ENCODE data around the gene ZNF710. TPM values are rescaled to one million over a fixed set of nuclear protein-coding genes. Genes with fewer than 3 reads are reported as not detected.

The ZNF710 gene
- total RNA-seq, 1 donor from 2014 or later, result 47.9 TPM

GRCh38 chr15:90074023-90074422 lies 72.9 kb downstream of the ZNF710 start:
- H3K9me3 ChIP-seq, result no peaks in the 10 kb centered on the region
- peaks cover 39% of the 10 kb centered on the region for H3K36me3 ChIP-seq
- peak; percentile 35 for ATAC-seq
- H3K4me3 ChIP-seq, result no peak overlapping the region
- H3K27ac ChIP-seq, result no peak overlapping the region
- H3K27me3 ChIP-seq, result no peaks in the 10 kb centered on the region
- no peak for TF ChIP-seq CTCF (IDR thresholded peaks at IDR 0.05)
- peaks cover 15% of the 10 kb centered on the region for H3K4me1 ChIP-seq
- intact Hi-C loops (cut with DNase I), result loop anchor here (5.0 kb wide), 1 partner anchor 162 kb away; the partner anchor contains the start of gene ARPIN
- DNase-seq, result peak; percentile 63

GRCh38 chr15:90074916-90075315 lies 73.8 kb downstream of the ZNF710 start:
- Histone ChIP-seq H3K9me3 (no peaks in the 10 kb centered on the region), H3K4me3 (no peak overlapping the region), H3K27ac (peak overlapping the region; percentile 13), H3K27me3 (no peaks in the 10 kb centered on the region), H3K4me1 (peaks cover 15% of the 10 kb centered on the region), H3K36me3 (peaks cover 48% of the 10 kb centered on the region)
- intact Hi-C loops (cut with DNase I), result loop anchor here (5.0 kb wide), 1 partner anchor 163 kb away; the partner anchor contains the start of gene ARPIN
- DNase-seq (no peak), ATAC-seq (no peak)
- no peak for TF ChIP-seq CTCF (IDR thresholded peaks at IDR 0.05)

GRCh38 chr15:90075420-90076289 lies 74.5 kb downstream of the ZNF710 start:
- intact Hi-C loops (cut with DNase I), result no loop called here
- ATAC-seq (peak; percentile 43), DNase-seq (no peak)
- TF ChIP-seq CTCF (IDR thresholded peaks at IDR 0.05), result no peak
- H3K4me3 ChIP-seq, result no peak overlapping the region
- H3K27ac ChIP-seq, result peak overlapping the region; percentile 13
- peaks cover 55% of the 10 kb centered on the region for H3K36me3 ChIP-seq
- H3K9me3 ChIP-seq, result no peaks in the 10 kb centered on the region
- no peaks in the 10 kb centered on the region for H3K27me3 ChIP-seq
- peaks cover 11% of the 10 kb centered on the region for H3K4me1 ChIP-seq

- TF ChIP-seq CTCF (IDR thresholded peaks at IDR 0.05), result no peak
- DNase-seq, result no peak
- intact Hi-C loops (cut with DNase I), result no loop called here
- Histone ChIP-seq H3K4me3 (no peak overlapping the region), H3K27ac (no peak overlapping the region), H3K9me3 (no peaks in the 10 kb centered on the region), H3K36me3 (peaks cover 59% of the 10 kb centered on the region), H3K4me1 (peaks cover under 1% of the 10 kb centered on the region), H3K27me3 (no peaks in the 10 kb centered on the region)
- ATAC-seq, result no peak
Observed at GRCh38 chr15:90076716-90077115, 75.6 kb downstream of the ZNF710 start.

- Histone ChIP-seq H3K36me3 (peaks cover 54% of the 10 kb centered on the region), H3K4me1 (peaks cover 7% of the 10 kb centered on the region), H3K9me3 (no peaks in the 10 kb centered on the region), H3K4me3 (no peak overlapping the region), H3K27ac (no peak overlapping the region), H3K27me3 (no peaks in the 10 kb centered on the region)
- no peak for TF ChIP-seq CTCF (IDR thresholded peaks at IDR 0.05)
- ATAC-seq (no peak), DNase-seq (no peak)
- intact Hi-C loops (cut with DNase I), result no loop called here
Observed at GRCh38 chr15:90078965-90079364, 77.8 kb downstream of the ZNF710 start.
